SW480 (cell line): Measurements from ENCODE around the gene PAWR.
"Not testable (repeated sequence)": the region's sequence is repeated elsewhere in the genome, so short reads cannot be mapped to it uniquely, and the experiment has no call there.

ENCODE experiments used
- DNase-seq: peaks from one replicate; pipeline ENCODE4 v3.0.0-alpha.2; 2016; ENCODE audit warnings: low spot score

The PAWR gene

DNA sequence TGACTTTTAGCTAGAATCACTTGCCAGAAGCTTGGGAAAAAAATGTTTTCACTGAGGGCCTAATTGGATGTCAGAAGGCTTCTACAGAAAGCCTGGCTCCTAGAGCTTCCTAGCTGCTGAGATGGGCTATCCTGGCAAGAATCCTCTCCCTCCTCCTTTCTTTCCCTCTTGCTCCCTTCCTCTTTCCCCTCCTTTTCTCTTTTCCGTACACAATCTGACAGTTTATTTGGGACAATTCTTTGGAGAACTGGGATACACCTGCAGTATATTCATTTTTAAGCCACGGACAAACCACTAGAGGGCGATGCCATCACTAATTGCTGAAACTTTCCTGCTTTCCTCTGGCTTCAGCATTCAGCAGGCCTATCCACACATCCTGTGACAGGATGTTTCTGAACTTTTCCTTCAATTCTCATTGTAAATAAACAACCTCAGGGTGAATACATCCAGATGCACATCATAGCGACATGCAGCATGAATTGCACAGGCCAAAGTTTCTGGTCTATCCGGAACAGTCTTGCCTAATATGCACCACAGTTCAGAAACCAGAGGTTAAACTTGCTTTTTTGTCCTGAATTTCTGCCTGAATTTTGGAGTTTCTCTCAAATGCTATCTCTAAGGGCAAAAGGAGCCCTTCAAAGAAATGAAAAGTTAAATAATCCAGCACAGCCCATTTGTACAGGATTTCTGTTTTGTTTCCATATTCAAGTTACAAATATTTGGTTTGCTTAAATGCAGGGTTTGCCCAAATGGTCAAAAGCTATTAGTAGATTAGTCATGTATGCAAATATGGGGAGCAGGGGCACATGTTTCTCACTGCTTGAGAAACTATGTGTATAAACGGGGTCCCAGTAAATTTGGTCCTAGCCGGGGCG is 142.8 kb downstream of the PAWR start:
- peak; percentile 69 for DNase-seq

DNA sequence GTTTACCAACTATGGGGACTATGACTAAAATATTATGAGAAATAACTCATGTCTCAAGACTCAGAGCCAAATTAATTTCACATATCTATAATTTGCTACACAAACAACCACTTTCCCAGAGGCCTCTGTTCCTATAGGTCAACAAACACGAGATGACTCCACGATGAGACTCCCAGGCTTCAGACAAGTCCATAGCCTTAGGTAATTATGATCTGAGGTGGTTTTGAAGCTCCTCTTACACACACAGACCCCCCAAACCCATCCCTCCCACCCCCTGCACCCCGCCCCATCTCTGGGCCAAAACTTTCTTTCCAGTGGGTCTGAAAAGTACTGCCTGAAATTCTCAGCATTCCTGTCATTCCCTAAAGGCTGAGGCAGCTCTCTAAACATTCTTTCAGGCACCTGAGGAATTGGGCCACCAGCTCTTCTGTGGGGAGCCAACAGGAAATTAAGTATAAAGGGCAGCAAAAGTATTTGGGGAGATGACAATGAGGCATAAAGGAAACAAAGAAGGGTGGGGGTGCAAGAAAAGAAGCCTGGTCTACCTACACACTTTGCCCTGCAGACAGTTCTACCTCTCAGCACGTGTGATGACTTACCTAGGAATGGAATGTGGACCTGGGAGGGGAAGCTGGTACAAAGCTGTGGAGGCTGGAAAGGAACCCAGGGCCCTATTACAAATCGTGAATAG is 143.6 kb downstream of the PAWR start:
- peak; percentile 92 for DNase-seq

DNA sequence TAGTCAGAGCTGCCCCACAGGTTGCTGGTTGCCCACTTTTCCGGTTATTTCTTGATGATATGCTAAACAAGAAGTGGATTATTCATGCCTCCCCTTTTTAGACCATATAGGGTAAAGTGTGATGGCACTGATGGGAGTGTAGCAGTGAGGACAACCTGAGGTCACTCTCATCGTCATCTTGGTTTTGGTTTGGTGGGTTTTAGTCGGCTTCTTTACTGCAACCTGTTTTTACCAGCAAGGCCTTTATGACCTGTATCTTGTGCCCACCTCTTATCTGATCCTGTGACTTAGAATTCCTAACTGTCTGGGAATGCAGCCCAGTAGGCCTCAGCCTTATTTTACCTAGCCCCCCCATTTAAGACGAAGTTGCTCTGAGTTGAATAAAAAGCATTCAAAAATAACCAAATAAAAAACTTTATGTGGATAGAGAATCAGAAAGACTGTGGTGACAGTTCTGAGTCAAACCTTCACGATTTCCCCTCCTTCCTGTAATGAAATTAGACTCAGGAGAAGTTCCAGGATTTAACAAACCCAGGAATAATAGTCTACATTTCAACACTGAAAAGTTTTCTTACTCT is 144.2 kb downstream of the PAWR start:
- no peak for DNase-seq

DNA sequence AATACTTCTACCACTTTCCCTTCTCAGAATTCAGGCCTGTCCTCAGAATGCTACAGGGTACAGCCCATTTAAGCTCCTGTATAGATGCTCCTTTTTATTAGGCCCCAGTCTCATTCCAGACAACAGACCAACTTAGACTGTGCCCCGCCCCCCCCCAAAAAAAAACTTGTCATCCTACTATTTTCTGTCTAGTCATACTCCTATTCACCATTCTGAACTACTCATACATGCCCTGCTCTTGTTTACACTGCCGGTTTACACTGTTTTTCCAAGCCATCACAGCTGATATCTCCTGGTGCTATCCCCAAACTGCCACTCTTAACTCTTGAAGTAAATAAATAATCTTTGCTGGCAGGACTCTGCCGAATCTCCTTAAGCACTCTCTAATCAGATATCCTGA is 146.3 kb downstream of the PAWR start:
- DNase-seq = not testable (repeated sequence)

DNA sequence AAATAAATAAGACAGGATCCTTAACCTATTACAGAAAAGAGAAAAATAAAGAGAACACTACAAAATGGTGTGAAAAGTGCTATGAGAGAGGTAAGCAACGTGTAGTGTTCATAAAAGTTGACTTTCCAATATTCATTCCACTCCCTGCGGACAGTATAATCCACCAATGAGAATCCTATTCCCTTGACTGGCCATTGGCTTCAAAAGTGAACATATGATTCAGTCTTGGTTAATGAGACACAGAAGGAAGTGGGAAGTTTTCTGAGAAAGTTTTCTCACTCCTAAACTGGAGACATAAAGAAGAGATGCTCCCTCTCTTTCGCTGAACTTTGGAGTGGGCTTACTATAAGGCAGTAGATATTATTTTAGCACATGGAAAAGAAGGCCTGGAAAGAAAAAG is 153.1 kb downstream of the PAWR start:
- no peak for DNase-seq

DNA sequence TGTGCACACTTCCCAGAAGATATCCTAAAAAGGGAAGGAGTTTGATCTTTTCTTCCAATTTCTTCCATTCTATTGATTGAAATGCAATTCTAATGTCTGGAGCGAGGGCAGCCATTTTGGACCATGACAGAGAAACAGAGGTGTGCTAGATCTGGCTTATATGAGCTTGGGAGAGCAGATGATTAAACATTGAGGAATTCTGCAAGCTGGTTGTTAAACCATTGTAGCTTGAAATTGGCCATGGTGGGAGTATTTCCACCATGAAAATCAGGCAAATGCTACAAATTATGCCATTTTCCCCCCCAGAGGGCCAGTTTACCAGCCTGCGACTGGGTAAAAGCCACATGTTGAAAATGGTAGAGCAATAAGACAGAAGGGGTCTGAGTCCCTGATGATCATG is 155.0 kb downstream of the PAWR start:
- DNase-seq = no peak
